Measurements from ENCODE around the gene NPEPL1. TPM values are rescaled to one million over a fixed set of nuclear protein-coding genes. Genes with fewer than 3 reads are reported as not detected.

Gene NPEPL1
- total and polyA plus RNA-seq, 2 of the 8 experiments (the other 6 are each of a cell fraction or from before 2014, with no cell fraction given) = 12.4 to 26.8 TPM

DNA sequence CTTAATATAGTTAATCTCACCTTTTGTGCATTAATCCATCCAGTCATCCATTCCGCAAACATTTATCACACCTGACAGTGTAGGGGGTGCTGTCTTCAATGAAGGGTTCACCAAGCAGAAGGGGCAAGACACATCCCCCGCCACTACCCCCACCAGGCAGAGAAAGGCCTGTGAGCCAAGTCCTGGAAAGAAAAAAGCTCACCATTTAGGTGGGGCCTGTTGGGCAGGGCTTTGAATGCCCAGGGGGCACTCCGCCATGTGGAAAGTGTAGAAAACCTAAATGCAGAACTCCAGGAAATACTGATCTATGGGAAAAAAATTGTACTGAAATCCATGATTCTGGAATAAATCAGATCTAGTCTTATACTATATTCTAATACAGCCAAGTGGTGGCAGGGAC lies 46.3 kb upstream of the NPEPL1 start:
- TF ChIP-seq, protein P1, sequence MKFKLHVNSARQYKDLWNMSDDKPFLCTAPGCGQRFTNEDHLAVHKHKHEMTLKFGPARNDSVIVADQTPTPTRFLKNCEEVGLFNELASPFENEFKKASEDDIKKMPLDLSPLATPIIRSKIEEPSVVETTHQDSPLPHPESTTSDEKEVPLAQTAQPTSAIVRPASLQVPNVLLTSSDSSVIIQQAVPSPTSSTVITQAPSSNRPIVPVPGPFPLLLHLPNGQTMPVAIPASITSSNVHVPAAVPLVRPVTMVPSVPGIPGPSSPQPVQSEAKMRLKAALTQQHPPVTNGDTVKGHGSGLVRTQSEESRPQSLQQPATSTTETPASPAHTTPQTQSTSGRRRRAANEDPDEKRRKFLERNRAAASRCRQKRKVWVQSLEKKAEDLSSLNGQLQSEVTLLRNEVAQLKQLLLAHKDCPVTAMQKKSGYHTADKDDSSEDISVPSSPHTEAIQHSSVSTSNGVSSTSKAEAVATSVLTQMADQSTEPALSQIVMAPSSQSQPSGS (IDR thresholded peaks at IDR 0.05; ENCODE audit: low read length) = no peak
- TF ChIP-seq KDM1A (IDR thresholded peaks at IDR 0.05; ENCODE audit: borderline replicate concordance, low read length) (no peak), RXRA (IDR thresholded peaks at IDR 0.05; ENCODE audit: insufficient read depth, low read depth, low read length) (no peak)
- H3K23me2 ChIP-seq (ENCODE audit: low read depth, low read length) = peaks cover 9% of the 10 kb centered on the region; the same call in 1 of the 2 replicates
- no peaks in the 10 kb centered on the region for H3K79me1 ChIP-seq (ENCODE audit: low read depth, low read length)
- H3K9me3 ChIP-seq (ENCODE audit: insufficient read depth in 2 of 2, low read depth in 1 of 2, low read length in 1 of 2) = no peaks in the 10 kb centered on the region
- no peak overlapping the region for H2AK5ac ChIP-seq (ENCODE audit: low read depth, low read length)
- H2BK15ac ChIP-seq (ENCODE audit: low read length) = 0 out of 2 replicates have a peak overlapping the region, but pooled peaks have one; percentile 72
- H3K9ac ChIP-seq (replicated peaks in 1 of 4; ENCODE audit: extremely low read depth in 1 of 4, low read depth in 3 of 4, low read length in 3 of 4) = no peak overlapping the region
- no peak overlapping the region for H2BK120ac ChIP-seq (replicated peaks; ENCODE audit: low read depth, low read length)
- no peak overlapping the region for H2BK20ac ChIP-seq (ENCODE audit: low read length)
- 90% methylated on average over 3 of the region's 3 CpGs; no CpG with 5 or more reads in 1 of the 2 experiments for WGBS, 2 experiments (ENCODE audit: extremely low coverage in 1 of 2, insufficient coverage in 1 of 2, insufficient read length in 1 of 2, insufficient replicate concordance in 2 of 2, low coverage in 1 of 2, low lambda C conversion rate in 2 of 2, missing lambda C conversion rate in 1 of 2)
- H4K91ac ChIP-seq (replicated peaks; ENCODE audit: insufficient read length, low read length) = no peak overlapping the region
- H3K36me3 ChIP-seq (ENCODE audit: control insufficient read depth in 2 of 4, insufficient read depth in 4 of 4, low read length in 3 of 4) = no peaks in the 10 kb centered on the region
- no peak overlapping the region for H3K14ac ChIP-seq (ENCODE audit: insufficient read length)
- no peak overlapping the region for H4K5ac ChIP-seq (ENCODE audit: insufficient read length, low read depth, low read length)
- no peak overlapping the region for H2BK12ac ChIP-seq (ENCODE audit: low read depth, low read length)
- no peak overlapping the region for H3K4me2 ChIP-seq (ENCODE audit: insufficient read depth in 1 of 2, low read depth in 2 of 2, low read length in 2 of 2)
- POLR2A ChIA-PET (ENCODE audit: partially characterized antibody) = interaction anchor here (0.6 to 2.1 kb wide), 2 partner anchors 24 to 243 kb away, joined by 3 to 5 read pairs; no protein-coding TSS in a partner anchor
- no peak overlapping the region for H2AFZ ChIP-seq (ENCODE audit: low read length)
- peaks cover 0 to under 1% (median under 1%) of the 10 kb centered on the region in 4 experiments; a peak in 4 of 7 replicates for H3K4me1 ChIP-seq (replicated peaks in 1 of 4; ENCODE audit: control insufficient read depth in 3 of 4, insufficient read depth in 4 of 4, low read length in 3 of 4)
- no peak overlapping the region for H4K8ac ChIP-seq (ENCODE audit: extremely low read depth, insufficient read depth, low read length)
- peaks cover 0 to 2% of the 10 kb centered on the region in 2 experiments; a peak in 1 of 4 replicates for H3K79me2 ChIP-seq (ENCODE audit: control insufficient read depth in 1 of 2, insufficient read depth in 2 of 2, low read length in 2 of 2)
- H2BK5ac ChIP-seq (ENCODE audit: low read depth, low read length) = no peak overlapping the region
- peaks cover 0 to 3% (median 0%) of the 10 kb centered on the region in 4 experiments; a peak in 2 of 7 replicates for H3K27me3 ChIP-seq (replicated peaks in 1 of 4; ENCODE audit: control insufficient read depth in 3 of 4, extremely low read depth in 1 of 4, insufficient read depth in 3 of 4, low read length in 3 of 4)
- no peak overlapping the region for H3K4me3 ChIP-seq (ENCODE audit: extremely low read depth in 1 of 4, insufficient read depth in 2 of 4, low read depth in 3 of 4, low read length in 4 of 4)
- H3K18ac ChIP-seq (ENCODE audit: extremely low read depth, low read length) = no peak overlapping the region
- CTCF ChIA-PET (ENCODE audit: partially characterized antibody) = interaction anchor here (0.8 to 7.7 kb wide), 6 partner anchors 10 to 193 kb away, joined by 3 to 57 read pairs (median 4); no protein-coding TSS in a partner anchor
- H3K23ac ChIP-seq (ENCODE audit: insufficient read length) = no peak overlapping the region
- no peak for FAIRE-seq
- H4K20me1 ChIP-seq (replicated peaks in 1 of 2; ENCODE audit: control insufficient read depth in 1 of 2, insufficient read depth in 2 of 2, low read length in 2 of 2) = no peaks in the 10 kb centered on the region
- H3K4ac ChIP-seq (replicated peaks; ENCODE audit: insufficient read length, low read depth, low read length) = no peak overlapping the region
- H3K56ac ChIP-seq (replicated peaks; ENCODE audit: insufficient read length, low read depth, low read length) = no peak overlapping the region
- peak in 1 of 2 experiments; percentile 23 for DNase-seq (ENCODE audit: low read depth in 1 of 2, low spot score in 2 of 2)
- H3K27ac ChIP-seq (ENCODE audit: low read depth, low read length) = no peak overlapping the region

Measured in H1 (cell line).